Keratinocyte (primary cell): ENCODE data around the gene PSMA4. TPM values are rescaled to one million over a fixed set of nuclear protein-coding genes. Genes with fewer than 3 reads are reported as not detected.

Source experiments
- DNase-seq: peaks from one replicate; pipeline ENCODE4 v3.0.0-alpha.2; 2011; ENCODE audit warnings: low read depth, missing footprints, low spot score
- FAIRE-seq: peaks from 2 replicates; lab custom pipeline; 2011; peaks lifted over from hg19 to GRCh38; lab: Jason Lieb, UNC
- H2AFZ ChIP-seq: 2 replicates; pipeline ENCODE4 v1.6.0; 2012; ENCODE audit warnings: low read length, control low read depth, inconsistent platforms; ENCODE audit not compliant: control insufficient read depth
- H3K27ac ChIP-seq: 2 replicates; pipeline ENCODE4 v1.5.1; 2011; ENCODE audit warnings: low read length; ENCODE audit not compliant: control insufficient read depth, insufficient read depth
- H3K27me3 ChIP-seq: 3 replicates; pipeline ENCODE4 v1.6.0; 2011; ENCODE audit warnings: low read length; ENCODE audit not compliant: control insufficient read depth, insufficient read depth; ENCODE audit errors: extremely low read depth
- H3K36me3 ChIP-seq, 2 experiments: 2 replicates in 1 of 2; 3 replicates in 1 of 2; pipeline ENCODE4 v1.5.1; 2011; ENCODE audit warnings: low read length in 2 of 2, mild to moderate bottlenecking in 1 of 2; ENCODE audit not compliant: control insufficient read depth in 2 of 2, insufficient read depth in 2 of 2; ENCODE audit errors: extremely low read depth in 1 of 2
- H3K4me1 ChIP-seq: 3 replicates; pipeline ENCODE4 v1.5.1; 2011; ENCODE audit warnings: low read length; ENCODE audit not compliant: control insufficient read depth, insufficient read depth; ENCODE audit errors: extremely low read depth
- H3K4me2 ChIP-seq: 3 replicates; pipeline ENCODE4 v1.6.0; 2011; ENCODE audit warnings: low read depth, low read length; ENCODE audit not compliant: control insufficient read depth, insufficient read depth; ENCODE audit errors: extremely low read depth
- H3K4me3 ChIP-seq, 3 experiments: fragments of 200-600 bp in 1 of 3; sonication (generic) in 1 of 3; 2 replicates in 2 of 3; 3 replicates in 1 of 3; pipeline ENCODE4 v1.5.1; 2011 to 2016; ENCODE audit warnings: low read length in 3 of 3, mild to moderate bottlenecking in 3 of 3, control low read depth in 2 of 3, inconsistent platforms in 1 of 3, low read depth in 1 of 3, mixed read lengths in 1 of 3, mixed run types in 1 of 3, moderate library complexity in 1 of 3; ENCODE audit not compliant: control insufficient read depth in 2 of 3, insufficient read depth in 2 of 3; ENCODE audit errors: extremely low read depth in 1 of 3
- H3K79me2 ChIP-seq: 2 replicates; pipeline ENCODE4 v1.6.0; 2012; ENCODE audit warnings: low read length; ENCODE audit not compliant: control insufficient read depth, insufficient read depth
- H3K9ac ChIP-seq: 3 replicates; pipeline ENCODE4 v1.6.0; 2011; ENCODE audit warnings: low read length; ENCODE audit not compliant: control insufficient read depth, insufficient read depth; ENCODE audit errors: extremely low read depth
- H3K9me1 ChIP-seq: 3 replicates; pipeline ENCODE4 v1.6.0; 2011; ENCODE audit warnings: low read length; ENCODE audit not compliant: control insufficient read depth, insufficient read depth; ENCODE audit errors: extremely low read depth
- H3K9me3 ChIP-seq: 2 replicates; pipeline ENCODE4 v1.5.1; 2012; ENCODE audit warnings: low read depth, low read length; ENCODE audit not compliant: control insufficient read depth
- H4K20me1 ChIP-seq: 3 replicates; pipeline ENCODE4 v1.6.0; 2011; ENCODE audit warnings: low read length; ENCODE audit not compliant: control insufficient read depth, insufficient read depth; ENCODE audit errors: extremely low read depth
- CTCF ChIP-seq, 3 experiments: IDR thresholded peaks in 1 of 3; conservative IDR thresholded peaks in 1 of 3; optimal IDR thresholded peaks in 1 of 3; 2 replicates in 2 of 3; 3 replicates in 1 of 3; pipeline versions ENCODE3 to v1.5.1; 2011; ENCODE audit warnings: low read length in 3 of 3, mild to moderate bottlenecking in 3 of 3, moderate library complexity in 2 of 3, control low read depth in 1 of 3, inconsistent platforms in 1 of 3; ENCODE audit not compliant: insufficient read depth in 2 of 3; ENCODE audit errors: extremely low read depth in 1 of 3
- EZH2 ChIP-seq: IDR thresholded peaks from one replicate; pipeline ENCODE4 v1.6.1; 2012; ENCODE audit warnings: inconsistent platforms, mild to moderate bottlenecking, low read length, moderate library complexity
- dilution Hi-C: fragments of 300-500 bp; cut with MboI; formaldehyde crosslinking; loops from one replicate; pipeline ENCODE4 v1.7.0; 2020; ENCODE audit warnings: low sequenced_read_pairs; ENCODE audit not compliant: extremely low pct_ligation_motif_present
- polyA plus RNA-seq, 5 experiments: library from polyadenylated mRNA; depleted of rRNA in 3 of 5; stranded (reverse) in 3 of 5; stranded (forward) in 1 of 5; unstranded in 1 of 5; fragments of >200 nt; gene quantifications; 1 replicate in 1 of 5; 2 replicates in 3 of 5; 3 replicates in 1 of 5; pipeline versions ENCODE4 v1.2.1 to v1.2.3, GENCODE V29; 2011 to 2012; ENCODE audit warnings: missing spikeins in 2 of 5, low read depth in 1 of 5, low replicate concordance in 1 of 5

PSMA4 gene
- polyA plus RNA-seq, 1 donor (not counting 4 experiments of a cell fraction or from before 2014, with no cell fraction given) = 432 TPM

DNA sequence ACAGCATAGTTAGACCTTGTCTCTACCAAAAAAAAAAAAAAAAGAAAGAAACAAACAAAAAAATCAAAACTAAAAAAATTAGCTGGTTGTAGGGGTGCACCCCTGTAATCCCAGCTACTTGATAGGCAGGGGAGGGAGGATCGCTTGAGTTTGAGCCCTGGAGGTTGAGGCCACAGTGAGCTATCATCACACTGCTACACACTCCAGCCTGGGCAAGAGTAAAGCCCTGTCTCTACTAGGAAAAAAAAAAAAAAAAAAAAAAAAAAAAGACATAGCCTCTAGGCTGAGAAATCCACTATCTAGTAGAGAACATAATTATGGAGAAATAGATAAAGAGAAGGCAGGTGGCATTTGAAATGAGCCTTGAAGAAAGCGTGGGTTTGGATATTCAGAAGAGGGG, 22.8 kb downstream of the PSMA4 start:
- no peaks in the 10 kb centered on the region for H3K36me3 ChIP-seq
- H3K9ac ChIP-seq = no peak overlapping the region
- H3K4me2 ChIP-seq = no peak overlapping the region
- dilution Hi-C loops = no loop called here
- H3K27ac ChIP-seq = no peak overlapping the region
- H3K79me2 ChIP-seq = peaks cover 4% of the 10 kb centered on the region
- TF ChIP-seq CTCF (optimal IDR thresholded peaks at IDR 0.05 in 1 of 3, IDR thresholded peaks at IDR 0.05 in 1 of 3, conservative IDR thresholded peaks at IDR 0.05 in 1 of 3; ENCODE audit: extremely low read depth in 1 of 3, insufficient read depth in 2 of 3, low read length in 3 of 3) (no peak), EZH2 (no peak)
- DNase-seq (no peak), FAIRE-seq (no peak)
- no peaks in the 10 kb centered on the region for H3K9me3 ChIP-seq
- no peaks in the 10 kb centered on the region for H3K27me3 ChIP-seq
- H3K9me1 ChIP-seq = no peaks in the 10 kb centered on the region
- no peak overlapping the region for H2AFZ ChIP-seq
- H4K20me1 ChIP-seq = no peaks in the 10 kb centered on the region
- no peak overlapping the region for H3K4me3 ChIP-seq
- peaks cover 5% of the 10 kb centered on the region for H3K4me1 ChIP-seq

GRCh38 chr15:78564743-78565096, 24.5 kb downstream of the PSMA4 start:
- FAIRE-seq (no peak), DNase-seq (no peak)
- H3K9me1 ChIP-seq = no peaks in the 10 kb centered on the region
- H3K36me3 ChIP-seq = no peaks in the 10 kb centered on the region
- H3K9me3 ChIP-seq = no peaks in the 10 kb centered on the region
- dilution Hi-C loops = no loop called here
- H3K79me2 ChIP-seq = peaks cover 4% of the 10 kb centered on the region
- no peak overlapping the region for H3K27ac ChIP-seq
- peak overlapping the region; percentile 89 for H3K4me2 ChIP-seq
- H4K20me1 ChIP-seq = no peaks in the 10 kb centered on the region
- no peaks in the 10 kb centered on the region for H3K27me3 ChIP-seq
- peaks cover 5% of the 10 kb centered on the region for H3K4me1 ChIP-seq
- H3K9ac ChIP-seq = no peak overlapping the region
- H3K4me3 ChIP-seq = no peak overlapping the region
- no peak for TF ChIP-seq EZH2
- no peak for TF ChIP-seq CTCF (optimal IDR thresholded peaks at IDR 0.05 in 1 of 3, IDR thresholded peaks at IDR 0.05 in 1 of 3, conservative IDR thresholded peaks at IDR 0.05 in 1 of 3; ENCODE audit: extremely low read depth in 1 of 3, insufficient read depth in 2 of 3, low read length in 3 of 3)
- H2AFZ ChIP-seq = peak overlapping the region; percentile 34
